Measurements from ENCODE around the gene GTF3C4.

DNA sequence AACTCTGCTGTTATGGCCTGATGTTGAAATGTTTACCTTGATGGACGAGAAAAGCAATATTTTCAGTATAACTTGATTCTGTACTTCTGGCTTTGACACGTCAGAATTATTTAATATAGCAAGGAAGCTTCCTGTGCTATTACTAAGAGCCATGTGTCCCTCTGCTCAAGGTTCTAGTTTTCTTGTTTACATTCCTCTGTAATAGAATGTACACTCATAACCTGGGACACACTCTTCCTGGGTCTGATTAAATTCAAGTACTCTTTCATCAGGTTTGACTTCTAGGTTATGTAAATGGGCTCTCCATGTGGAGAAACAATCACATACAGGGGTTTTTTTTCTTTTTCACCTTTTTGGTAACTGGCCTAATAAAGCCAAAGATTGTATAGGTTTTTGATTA is 33.1 kb downstream of the GTF3C4 start:
- TF ChIP-seq, protein P1, sequence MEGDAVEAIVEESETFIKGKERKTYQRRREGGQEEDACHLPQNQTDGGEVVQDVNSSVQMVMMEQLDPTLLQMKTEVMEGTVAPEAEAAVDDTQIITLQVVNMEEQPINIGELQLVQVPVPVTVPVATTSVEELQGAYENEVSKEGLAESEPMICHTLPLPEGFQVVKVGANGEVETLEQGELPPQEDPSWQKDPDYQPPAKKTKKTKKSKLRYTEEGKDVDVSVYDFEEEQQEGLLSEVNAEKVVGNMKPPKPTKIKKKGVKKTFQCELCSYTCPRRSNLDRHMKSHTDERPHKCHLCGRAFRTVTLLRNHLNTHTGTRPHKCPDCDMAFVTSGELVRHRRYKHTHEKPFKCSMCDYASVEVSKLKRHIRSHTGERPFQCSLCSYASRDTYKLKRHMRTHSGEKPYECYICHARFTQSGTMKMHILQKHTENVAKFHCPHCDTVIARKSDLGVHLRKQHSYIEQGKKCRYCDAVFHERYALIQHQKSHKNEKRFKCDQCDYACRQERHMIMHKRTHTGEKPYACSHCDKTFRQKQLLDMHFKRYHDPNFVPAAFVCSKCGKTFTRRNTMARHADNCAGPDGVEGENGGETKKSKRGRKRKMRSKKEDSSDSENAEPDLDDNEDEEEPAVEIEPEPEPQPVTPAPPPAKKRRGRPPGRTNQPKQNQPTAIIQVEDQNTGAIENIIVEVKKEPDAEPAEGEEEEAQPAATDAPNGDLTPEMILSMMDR (IDR thresholded peaks at IDR 0.05), result no peak
- TF ChIP-seq POLR2A (IDR thresholded peaks at IDR 0.05), result no peak

Measured in adrenal gland (tissue), 5 donors.